Mesenchymal stem cell (in vitro differentiated cells and primary cell): Measurements from ENCODE around the gene DYNLT2.
"Not testable (repeated sequence)": the region's sequence is repeated elsewhere in the genome, so short reads cannot be mapped to it uniquely, and the experiment has no call there.

ENCODE experiments used
- DNase-seq: peaks from one replicate; pipeline ENCODE4 v3.0.0-alpha.2; 2013
- H2AFZ ChIP-seq: one replicate; pipeline ENCODE4 v1.6.1; 2013; ENCODE audit warnings: low read depth, mild to moderate bottlenecking, control low read depth, inconsistent platforms, low read length, moderate library complexity
- H2AK5ac ChIP-seq: 2 replicates; pipeline ENCODE4 v1.6.1; 2013; ENCODE audit warnings: low read length, moderate library complexity, mild to moderate bottlenecking, inconsistent platforms; ENCODE audit not compliant: severe bottlenecking
- H2BK120ac ChIP-seq: one replicate; pipeline ENCODE4 v1.6.1; 2013; ENCODE audit warnings: low read depth, mild to moderate bottlenecking, inconsistent platforms, low read length, moderate library complexity
- H2BK12ac ChIP-seq, 2 experiments: one replicate each; pipeline ENCODE4 v1.6.1; 2013; ENCODE audit warnings: inconsistent platforms in 2 of 2, low read length in 2 of 2, mild to moderate bottlenecking in 2 of 2, moderate library complexity in 2 of 2, control low read depth in 1 of 2
- H2BK15ac ChIP-seq: one replicate; pipeline ENCODE4 v1.6.1; 2013; ENCODE audit warnings: mild to moderate bottlenecking, low read depth, inconsistent platforms; ENCODE audit not compliant: poor library complexity, severe bottlenecking
- H2BK5ac ChIP-seq: 2 replicates; pipeline ENCODE4 v1.6.1; 2013; ENCODE audit warnings: low read depth, mild to moderate bottlenecking, low read length, control low read depth, inconsistent platforms; ENCODE audit not compliant: poor library complexity, severe bottlenecking
- H3K14ac ChIP-seq, 2 experiments: one replicate each; pipeline ENCODE4 v1.6.1; 2013; ENCODE audit warnings: inconsistent platforms in 2 of 2, low read length in 2 of 2, control low read depth in 1 of 2, mild to moderate bottlenecking in 1 of 2, moderate library complexity in 1 of 2
- H3K18ac ChIP-seq, 2 experiments: one replicate each; pipeline ENCODE4 v1.6.1; 2013; ENCODE audit warnings: inconsistent platforms in 2 of 2, low read length in 2 of 2, control low read depth in 1 of 2, low read depth in 1 of 2, mild to moderate bottlenecking in 1 of 2
- H3K23ac ChIP-seq, 2 experiments: one replicate each; pipeline ENCODE4 v1.6.1; 2013; ENCODE audit warnings: inconsistent platforms in 2 of 2, low read length in 2 of 2, mild to moderate bottlenecking in 2 of 2, moderate library complexity in 2 of 2, control low read depth in 1 of 2
- H3K27ac ChIP-seq: 2 replicates; pipeline ENCODE4 v1.5.1; 2013; ENCODE audit warnings: mild to moderate bottlenecking, moderate library complexity, low read length, control low read depth, inconsistent platforms; ENCODE audit not compliant: poor library complexity, severe bottlenecking
- H3K27me3 ChIP-seq, 2 experiments: 2 replicates each; pipeline versions ENCODE4 v1.6.1 to v1.7.0; 2013; ENCODE audit warnings: low read length in 2 of 2, mild to moderate bottlenecking in 2 of 2, moderate library complexity in 2 of 2, control low read depth in 1 of 2, inconsistent platforms in 1 of 2; ENCODE audit not compliant: control insufficient read depth in 1 of 2, insufficient read depth in 1 of 2
- H3K36me3 ChIP-seq, 2 experiments: 2 replicates each; pipeline versions ENCODE4 v1.6.1 to v1.7.0; 2013; ENCODE audit warnings: low read length in 2 of 2, control low read depth in 1 of 2, inconsistent platforms in 1 of 2, low read depth in 1 of 2, mild to moderate bottlenecking in 1 of 2; ENCODE audit not compliant: insufficient read depth in 2 of 2, control insufficient read depth in 1 of 2
- H3K4ac ChIP-seq, 2 experiments: one replicate each; pipeline ENCODE4 v1.6.1; 2013; ENCODE audit warnings: inconsistent platforms in 2 of 2, low read length in 2 of 2, mild to moderate bottlenecking in 2 of 2, moderate library complexity in 2 of 2, control low read depth in 1 of 2, low read depth in 1 of 2
- H3K4me1 ChIP-seq: 2 replicates; pipeline ENCODE4 v1.6.1; 2013; ENCODE audit warnings: low read depth, low read length, control low read depth; ENCODE audit not compliant: control insufficient read depth, insufficient read depth
- H3K4me2 ChIP-seq: 2 replicates; pipeline ENCODE4 v1.6.1; 2013; ENCODE audit warnings: low read length, mild to moderate bottlenecking, inconsistent platforms; ENCODE audit not compliant: poor library complexity, severe bottlenecking
- H3K4me3 ChIP-seq, 2 experiments: 2 replicates each; pipeline versions ENCODE4 v1.5.1 to v1.7.0; 2013; ENCODE audit warnings: low read length in 2 of 2, mild to moderate bottlenecking in 2 of 2, control low read depth in 1 of 2, low read depth in 1 of 2; ENCODE audit not compliant: insufficient read depth in 1 of 2
- H3K79me1 ChIP-seq: replicated peaks from 2 replicates; pipeline ENCODE4 v1.6.1; 2013; ENCODE audit warnings: mild to moderate bottlenecking, control low read depth, low read length, inconsistent platforms; ENCODE audit not compliant: poor library complexity, severe bottlenecking
- H3K9ac ChIP-seq: 2 replicates; pipeline ENCODE4 v1.7.0; 2013; ENCODE audit warnings: mild to moderate bottlenecking, low read length, moderate library complexity
- H3K9me3 ChIP-seq: 2 replicates; pipeline ENCODE4 v1.7.0; 2013; ENCODE audit warnings: mild to moderate bottlenecking, low read length; ENCODE audit not compliant: control insufficient read depth
- H4K8ac ChIP-seq: one replicate; pipeline ENCODE4 v1.6.1; 2013; ENCODE audit warnings: inconsistent platforms, mild to moderate bottlenecking, low read length, moderate library complexity
- H4K91ac ChIP-seq: one replicate; pipeline ENCODE4 v1.6.1; 2013; ENCODE audit warnings: mild to moderate bottlenecking, low read length, inconsistent platforms
- WGBS: methylation state at CpG from one replicate; pipeline ENCODE4 v1.1.7; 2013; ENCODE audit warnings: mixed read lengths; 5-methylcytosine and 5-hydroxymethylcytosine counted together

The DYNLT2 gene

DNA sequence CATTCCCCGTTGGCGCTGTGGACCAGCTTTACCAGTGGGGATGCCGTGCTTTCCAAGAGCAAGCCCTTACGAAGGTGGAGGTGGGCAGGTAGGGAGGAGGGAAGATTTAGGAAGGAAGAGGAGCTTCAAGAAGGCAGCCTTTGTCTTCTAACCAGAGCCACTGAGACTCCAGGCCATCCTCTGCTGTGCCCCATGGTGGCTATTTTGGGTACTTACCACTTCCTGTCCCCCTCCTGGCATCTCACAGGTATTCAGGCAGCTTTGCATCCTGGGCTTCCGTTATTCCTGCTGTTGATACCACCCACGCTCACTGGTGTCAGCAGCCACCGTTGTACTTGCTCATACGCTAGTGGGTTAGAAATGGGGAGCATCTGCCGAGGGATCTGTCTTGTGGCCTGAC, 23.0 kb upstream of the DYNLT2 start:
- Histone ChIP-seq H3K9ac (no peak overlapping the region), H2AK5ac (no peak overlapping the region), H3K79me1 (no peaks in the 10 kb centered on the region), H3K27me3 (no peaks in the 10 kb centered on the region), H2BK15ac (no peak overlapping the region), H3K4me2 (no peak overlapping the region), H3K14ac (no peak overlapping the region), H3K4me3 (no peak overlapping the region), H3K36me3 (peaks cover 48 to 71% of the 10 kb centered on the region in 2 experiments), H3K27ac (no peak overlapping the region), H3K4ac (no peak overlapping the region), H2BK120ac (no peak overlapping the region), H2BK5ac (no peak overlapping the region), H3K9me3 (no peaks in the 10 kb centered on the region), H3K4me1 (peaks cover 5% of the 10 kb centered on the region), H2AFZ (no peak overlapping the region), H3K18ac (no peak overlapping the region), H4K91ac (peak overlapping the region; percentile 64), H2BK12ac (no peak overlapping the region), H4K8ac (no peak overlapping the region), H3K23ac (no peak overlapping the region)
- 99% methylated on average over 9 of the region's 9 CpGs for WGBS
- DNase-seq: no peak

GRCh38 chr6:169766921-169767736, 15.8 kb upstream of the DYNLT2 start:
- no peak for DNase-seq
- H3K4ac ChIP-seq: no peak overlapping the region
- H2AK5ac ChIP-seq: no peak overlapping the region
- H3K4me1 ChIP-seq: peaks cover 4% of the 10 kb centered on the region
- H3K79me1 ChIP-seq: peaks cover 2% of the 10 kb centered on the region
- H3K27ac ChIP-seq: no peak overlapping the region
- H4K91ac ChIP-seq: peak overlapping the region; percentile 77
- WGBS: 98% methylated on average over 13 of the region's 13 CpGs
- H3K36me3 ChIP-seq: peaks cover 33 to 87% of the 10 kb centered on the region in 2 experiments
- no peak overlapping the region for H2BK120ac ChIP-seq
- H2AFZ ChIP-seq: no peak overlapping the region
- H3K18ac ChIP-seq: no peak overlapping the region
- no peak overlapping the region for H2BK12ac ChIP-seq
- H3K14ac ChIP-seq: peak overlapping the region in 1 of 2 experiments; percentile 18
- H3K9ac ChIP-seq: no peak overlapping the region
- no peaks in the 10 kb centered on the region for H3K27me3 ChIP-seq
- no peak overlapping the region for H2BK15ac ChIP-seq
- H3K4me3 ChIP-seq: no peak overlapping the region
- no peaks in the 10 kb centered on the region for H3K9me3 ChIP-seq
- no peak overlapping the region for H4K8ac ChIP-seq
- no peak overlapping the region for H2BK5ac ChIP-seq
- no peak overlapping the region for H3K23ac ChIP-seq
- H3K4me2 ChIP-seq: no peak overlapping the region

GRCh38 chr6:169766232-169766631, 14.9 kb upstream of the DYNLT2 start:
- Histone ChIP-seq H3K27ac (no peak overlapping the region), H3K14ac (no peak overlapping the region), H2AFZ (no peak overlapping the region), H3K27me3 (no peaks in the 10 kb centered on the region), H4K8ac (no peak overlapping the region), H2BK5ac (no peak overlapping the region), H2BK120ac (no peak overlapping the region), H2AK5ac (no peak overlapping the region), H3K4me2 (no peak overlapping the region), H2BK12ac (no peak overlapping the region), H3K36me3 (peaks cover 26 to 87% of the 10 kb centered on the region in 2 experiments), H3K79me1 (peaks cover 2% of the 10 kb centered on the region), H3K4me3 (no peak overlapping the region), H2BK15ac (no peak overlapping the region), H3K4ac (no peak overlapping the region), H3K23ac (no peak overlapping the region), H3K18ac (no peak overlapping the region), H3K9me3 (no peaks in the 10 kb centered on the region), H3K4me1 (peaks cover 4% of the 10 kb centered on the region), H3K9ac (no peak overlapping the region), H4K91ac (no peak overlapping the region)
- WGBS: 71% methylated on average over 5 of the region's 5 CpGs
- no peak for DNase-seq

- H2BK15ac ChIP-seq, H3K4me2 ChIP-seq, H4K91ac ChIP-seq, H3K18ac ChIP-seq, H2BK12ac ChIP-seq, H4K8ac ChIP-seq, H3K4me1 ChIP-seq, DNase-seq, H3K4ac ChIP-seq, H3K79me1 ChIP-seq, H3K4me3 ChIP-seq, H2BK5ac ChIP-seq, H2AFZ ChIP-seq, H3K9me3 ChIP-seq, H3K9ac ChIP-seq, H3K27me3 ChIP-seq, H3K14ac ChIP-seq, H3K27ac ChIP-seq, H2AK5ac ChIP-seq, H3K23ac ChIP-seq, H2BK120ac ChIP-seq: not testable (repeated sequence)
- peaks cover 29 to 91% of the 10 kb centered on the region in 2 experiments for H3K36me3 ChIP-seq
- 98% methylated on average over 9 of the region's 10 CpGs for WGBS
These were observed 14.4 kb upstream of the DYNLT2 start for GRCh38 chr6:169765789-169766188.
